ENCODE measurements around the gene PLCB1. TPM values are rescaled to one million over a fixed set of nuclear protein-coding genes. Genes with fewer than 3 reads are reported as not detected.

Gene PLCB1
- total and polyA plus RNA-seq, 2 experiments from 2014 or later = 14.9 to 20.7 TPM

DNA sequence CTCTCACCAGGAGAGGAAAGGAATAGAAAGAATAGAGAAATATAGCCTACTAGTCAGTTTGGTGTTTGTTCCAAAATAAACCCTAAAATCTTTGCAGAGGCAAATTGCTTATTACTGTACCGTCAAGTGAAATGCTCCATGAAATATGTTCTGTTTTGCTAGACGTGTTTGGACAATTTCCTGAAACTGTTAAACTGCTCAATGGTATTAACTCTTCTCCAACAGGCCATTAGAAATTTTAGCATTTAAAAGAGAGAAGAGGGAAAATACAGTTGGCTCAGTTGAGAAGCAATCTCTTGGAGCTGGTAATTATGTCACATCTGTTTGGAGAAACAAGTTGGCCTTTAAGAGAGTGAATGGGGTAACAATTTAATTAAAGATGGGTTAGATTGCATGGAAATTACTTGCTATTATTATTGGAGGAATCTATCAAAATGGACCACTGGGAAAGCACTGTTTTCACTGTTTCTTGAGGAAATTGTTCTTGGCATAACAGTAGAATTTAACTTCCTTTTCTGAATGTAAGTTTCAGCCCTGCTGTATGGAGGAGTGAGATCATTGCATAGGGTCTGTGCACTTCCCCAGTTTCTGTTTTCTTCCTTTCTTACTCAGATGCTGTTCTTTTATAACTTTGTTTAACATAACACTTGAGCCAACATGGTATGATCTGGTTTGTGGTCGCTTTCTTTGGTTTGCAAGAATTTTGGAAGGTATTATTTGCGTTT, 373.6 kb downstream of the PLCB1 start:
- TF ChIP-seq ZNF114 (CRISPR knock-in tag; IDR thresholded peaks at IDR 0.05) (no peak), ZNF331 (CRISPR knock-in tag; IDR thresholded peaks at IDR 0.05; ENCODE audit: low read depth) (no peak), CREB1 (CRISPR knock-in tag; IDR thresholded peaks at IDR 0.05; ENCODE audit: low read depth) (no peak), EZH2 (IDR thresholded peaks at IDR 0.05; ENCODE audit: low read depth, unreplicated experiment) (no peak), EZH2phosphoT487 (IDR thresholded peaks at IDR 0.05; ENCODE audit: unreplicated experiment) (no peak), JUNB (IDR thresholded peaks at IDR 0.05; ENCODE audit: unreplicated experiment) (no peak), POLR2AphosphoS5 (IDR thresholded peaks at IDR 0.05; ENCODE audit: low read depth) (no peak)
- TF ChIP-seq, protein P1, sequence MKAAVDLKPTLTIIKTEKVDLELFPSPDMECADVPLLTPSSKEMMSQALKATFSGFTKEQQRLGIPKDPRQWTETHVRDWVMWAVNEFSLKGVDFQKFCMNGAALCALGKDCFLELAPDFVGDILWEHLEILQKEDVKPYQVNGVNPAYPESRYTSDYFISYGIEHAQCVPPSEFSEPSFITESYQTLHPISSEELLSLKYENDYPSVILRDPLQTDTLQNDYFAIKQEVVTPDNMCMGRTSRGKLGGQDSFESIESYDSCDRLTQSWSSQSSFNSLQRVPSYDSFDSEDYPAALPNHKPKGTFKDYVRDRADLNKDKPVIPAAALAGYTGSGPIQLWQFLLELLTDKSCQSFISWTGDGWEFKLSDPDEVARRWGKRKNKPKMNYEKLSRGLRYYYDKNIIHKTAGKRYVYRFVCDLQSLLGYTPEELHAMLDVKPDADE (IDR thresholded peaks at IDR 0.05) = no peak
- TF ChIP-seq, protein P2, sequence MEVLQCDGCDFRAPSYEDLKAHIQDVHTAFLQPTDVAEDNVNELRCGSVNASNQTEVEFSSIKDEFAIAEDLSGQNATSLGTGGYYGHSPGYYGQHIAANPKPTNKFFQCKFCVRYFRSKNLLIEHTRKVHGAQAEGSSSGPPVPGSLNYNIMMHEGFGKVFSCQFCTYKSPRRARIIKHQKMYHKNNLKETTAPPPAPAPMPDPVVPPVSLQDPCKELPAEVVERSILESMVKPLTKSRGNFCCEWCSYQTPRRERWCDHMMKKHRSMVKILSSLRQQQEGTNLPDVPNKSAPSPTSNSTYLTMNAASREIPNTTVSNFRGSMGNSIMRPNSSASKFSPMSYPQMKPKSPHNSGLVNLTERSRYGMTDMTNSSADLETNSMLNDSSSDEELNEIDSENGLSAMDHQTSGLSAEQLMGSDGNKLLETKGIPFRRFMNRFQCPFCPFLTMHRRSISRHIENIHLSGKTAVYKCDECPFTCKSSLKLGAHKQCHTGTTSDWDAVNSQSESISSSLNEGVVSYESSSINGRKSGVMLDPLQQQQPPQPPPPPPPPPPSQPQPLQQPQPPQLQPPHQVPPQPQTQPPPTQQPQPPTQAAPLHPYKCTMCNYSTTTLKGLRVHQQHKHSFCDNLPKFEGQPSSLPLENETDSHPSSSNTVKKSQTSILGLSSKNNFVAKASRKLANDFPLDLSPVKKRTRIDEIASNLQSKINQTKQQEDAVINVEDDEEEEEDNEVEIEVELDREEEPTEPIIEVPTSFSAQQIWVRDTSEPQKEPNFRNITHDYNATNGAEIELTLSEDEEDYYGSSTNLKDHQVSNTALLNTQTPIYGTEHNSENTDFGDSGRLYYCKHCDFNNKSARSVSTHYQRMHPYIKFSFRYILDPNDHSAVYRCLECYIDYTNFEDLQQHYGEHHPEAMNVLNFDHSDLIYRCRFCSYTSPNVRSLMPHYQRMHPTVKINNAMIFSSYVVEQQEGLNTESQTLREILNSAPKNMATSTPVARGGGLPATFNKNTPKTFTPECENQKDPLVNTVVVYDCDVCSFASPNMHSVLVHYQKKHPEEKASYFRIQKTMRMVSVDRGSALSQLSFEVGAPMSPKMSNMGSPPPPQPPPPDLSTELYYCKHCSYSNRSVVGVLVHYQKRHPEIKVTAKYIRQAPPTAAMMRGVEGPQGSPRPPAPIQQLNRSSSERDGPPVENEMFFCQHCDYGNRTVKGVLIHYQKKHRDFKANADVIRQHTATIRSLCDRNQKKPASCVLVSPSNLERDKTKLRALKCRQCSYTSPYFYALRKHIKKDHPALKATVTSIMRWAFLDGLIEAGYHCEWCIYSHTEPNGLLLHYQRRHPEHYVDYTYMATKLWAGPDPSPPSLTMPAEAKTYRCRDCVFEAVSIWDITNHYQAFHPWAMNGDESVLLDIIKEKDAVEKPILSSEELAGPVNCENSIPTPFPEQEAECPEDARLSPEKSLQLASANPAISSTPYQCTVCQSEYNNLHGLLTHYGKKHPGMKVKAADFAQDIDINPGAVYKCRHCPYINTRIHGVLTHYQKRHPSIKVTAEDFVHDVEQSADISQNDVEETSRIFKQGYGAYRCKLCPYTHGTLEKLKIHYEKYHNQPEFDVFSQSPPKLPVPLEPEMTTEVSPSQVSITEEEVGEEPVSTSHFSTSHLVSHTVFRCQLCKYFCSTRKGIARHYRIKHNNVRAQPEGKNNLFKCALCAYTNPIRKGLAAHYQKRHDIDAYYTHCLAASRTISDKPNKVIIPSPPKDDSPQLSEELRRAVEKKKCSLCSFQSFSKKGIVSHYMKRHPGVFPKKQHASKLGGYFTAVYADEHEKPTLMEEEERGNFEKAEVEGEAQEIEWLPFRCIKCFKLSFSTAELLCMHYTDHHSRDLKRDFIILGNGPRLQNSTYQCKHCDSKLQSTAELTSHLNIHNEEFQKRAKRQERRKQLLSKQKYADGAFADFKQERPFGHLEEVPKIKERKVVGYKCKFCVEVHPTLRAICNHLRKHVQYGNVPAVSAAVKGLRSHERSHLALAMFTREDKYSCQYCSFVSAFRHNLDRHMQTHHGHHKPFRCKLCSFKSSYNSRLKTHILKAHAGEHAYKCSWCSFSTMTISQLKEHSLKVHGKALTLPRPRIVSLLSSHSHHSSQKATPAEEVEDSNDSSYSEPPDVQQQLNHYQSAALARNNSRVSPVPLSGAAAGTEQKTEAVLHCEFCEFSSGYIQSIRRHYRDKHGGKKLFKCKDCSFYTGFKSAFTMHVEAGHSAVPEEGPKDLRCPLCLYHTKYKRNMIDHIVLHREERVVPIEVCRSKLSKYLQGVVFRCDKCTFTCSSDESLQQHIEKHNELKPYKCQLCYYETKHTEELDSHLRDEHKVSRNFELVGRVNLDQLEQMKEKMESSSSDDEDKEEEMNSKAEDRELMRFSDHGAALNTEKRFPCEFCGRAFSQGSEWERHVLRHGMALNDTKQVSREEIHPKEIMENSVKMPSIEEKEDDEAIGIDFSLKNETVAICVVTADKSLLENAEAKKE (CRISPR knock-in tag; IDR thresholded peaks at IDR 0.05) = no peak
- H3K4me3 Mint-ChIP-seq = no peak overlapping the region
- no peaks in the 10 kb centered on the region; the same call in 1 of the 2 replicates for H3K4me1 ChIP-seq (ENCODE audit: insufficient read depth)
- ATAC-seq (no peak), DNase-seq (ENCODE audit: low spot score) (no peak)
- no peaks in the 10 kb centered on the region; the same call in 1 of the 2 replicates for H3K9me2 ChIP-seq (ENCODE audit: insufficient read depth)
- no peaks in the 10 kb centered on the region for H3K9me3 Mint-ChIP-seq
- H3K27me3 ChIP-seq (ENCODE audit: insufficient read depth) = no peaks in the 10 kb centered on the region
- no peak overlapping the region for H3K4me2 ChIP-seq
- no peaks in the 10 kb centered on the region for H3F3A ChIP-seq (replicated peaks; ENCODE audit: low read depth)
- H4K20me1 ChIP-seq (replicated peaks; ENCODE audit: insufficient read depth) = no peaks in the 10 kb centered on the region
- H3K4me1 Mint-ChIP-seq = peaks cover 10% of the 10 kb centered on the region
- H3K27ac ChIP-seq (ENCODE audit: low read depth) = no peak overlapping the region
- no peaks in the 10 kb centered on the region for H3K79me2 ChIP-seq (replicated peaks; ENCODE audit: insufficient read depth)
- peak overlapping the region; percentile 29 for H3K27ac Mint-ChIP-seq
- H3K36me3 ChIP-seq (ENCODE audit: insufficient read depth) = no peaks in the 10 kb centered on the region
- no peak overlapping the region for H2AFZ ChIP-seq
- no peak overlapping the region for H3K4me3 ChIP-seq
- H3K27me3 Mint-ChIP-seq (ENCODE audit: insufficient read depth, low read depth, poor library complexity) = no peaks in the 10 kb centered on the region
- H3K36me3 Mint-ChIP-seq (ENCODE audit: low read depth) = no peaks in the 10 kb centered on the region
